Stimulated activated CD4-positive, alpha-beta T cell treated with anti-CD3 and anti-CD28 coated beads, Interleukin-12 subunit alpha, Interleukin-12 subunit beta, amount 100 ng/mL, for 24 hours (primary cell): Measurements from ENCODE around the gene GAP43.

Source experiments
- DNase-seq, 2 experiments: peaks; one replicate each; pipeline ENCODE4 v3.0.0-alpha.2; 2020; ENCODE audit warnings: low read depth in 2 of 2

GAP43 gene

GRCh38 chr3:115623044-115623868 is at the start of gene GAP43:
Gene GAP43, plus strand, starts transcription at chr3:115623510. Its CDS starts 180 bp downstream, at chr3:115623690.
- DNase-seq = no peak

- no peak for DNase-seq
Measured at GRCh38 chr3:115576325-115576875, 46.9 kb upstream of the GAP43 start.

- DNase-seq = no peak
Measured at GRCh38 chr3:115577000-115577399, 46.3 kb upstream of the GAP43 start.

GRCh38 chr3:115578331-115578730 is 45.0 kb upstream of the GAP43 start:
- DNase-seq = no peak

GRCh38 chr3:115580566-115580965 is 42.7 kb upstream of the GAP43 start:
- DNase-seq = no peak

GRCh38 chr3:115581362-115582135 is 41.8 kb upstream of the GAP43 start:
- DNase-seq = no peak

- no peak for DNase-seq
Measured at GRCh38 chr3:115588201-115589115, 34.9 kb upstream of the GAP43 start.

- DNase-seq = no peak
Measured at GRCh38 chr3:115590873-115591272, 32.4 kb upstream of the GAP43 start.

- no peak for DNase-seq
Measured at GRCh38 chr3:115595611-115596275, 27.6 kb upstream of the GAP43 start.

- DNase-seq = no peak
Measured at GRCh38 chr3:115598216-115598615, 25.1 kb upstream of the GAP43 start.

GRCh38 chr3:115602194-115602593 is 21.1 kb upstream of the GAP43 start:
- DNase-seq = no peak

- DNase-seq = no peak
Measured at GRCh38 chr3:115611630-115612029, 11.7 kb upstream of the GAP43 start.

GRCh38 chr3:115615001-115615814 is 8.1 kb upstream of the GAP43 start:
- no peak for DNase-seq

GRCh38 chr3:115616461-115616860 is 6.8 kb upstream of the GAP43 start:
- DNase-seq = peak in 1 of 2 experiments; percentile 4

- DNase-seq = no peak
Measured at GRCh38 chr3:115617591-115617990, 5.7 kb upstream of the GAP43 start.

- DNase-seq = no peak
Measured at GRCh38 chr3:115624029-115624741, 875 bp downstream of the GAP43 start.

GRCh38 chr3:115624901-115625300 is 1.6 kb downstream of the GAP43 start:
- no peak for DNase-seq

GRCh38 chr3:115626006-115626409 is 2.7 kb downstream of the GAP43 start:
- no peak for DNase-seq

GRCh38 chr3:115626721-115627120 is 3.4 kb downstream of the GAP43 start:
- DNase-seq = no peak
